HG03558 (cell line): ENCODE data around the gene DOCK2.
"Not testable (repeated sequence)": the region's sequence is repeated elsewhere in the genome, so short reads cannot be mapped to it uniquely, and the experiment has no call there.

ENCODE experiments used
- ATAC-seq: cut with Tn5 transposase; IDR thresholded peaks from one replicate; pipeline ENCODE4 v1.9.1; 2021; ENCODE audit warnings: moderate number of reproducible peaks; ENCODE audit not compliant: unreplicated experiment; ENCODE audit errors: extremely low read depth

The DOCK2 gene

DNA sequence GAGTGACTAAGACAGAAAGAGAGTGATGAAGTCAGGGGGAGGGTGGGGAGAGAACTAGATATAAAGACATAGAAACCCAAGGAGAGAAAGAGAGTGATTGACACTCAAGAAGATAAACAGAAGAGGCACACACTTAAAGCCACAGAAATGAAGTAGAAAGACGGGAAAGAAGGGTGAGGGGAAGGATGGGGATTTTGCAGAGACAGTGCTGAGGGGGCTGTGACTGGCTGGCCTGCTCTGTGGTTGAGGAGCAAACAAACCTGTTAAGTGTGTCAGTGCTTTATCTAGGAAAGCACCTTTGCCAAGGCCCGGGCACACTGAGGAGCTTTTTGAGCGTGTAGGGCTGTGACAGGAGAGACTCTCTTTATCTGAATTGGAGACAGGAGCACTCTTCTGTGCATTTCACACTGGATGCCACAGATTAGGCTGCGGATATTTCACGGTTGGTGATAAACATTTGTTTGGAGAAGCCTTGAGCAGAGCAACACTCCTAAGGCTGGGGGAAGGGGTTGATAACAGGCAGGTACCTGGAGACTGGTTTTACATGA is 109.1 kb downstream of the DOCK2 start:
- ATAC-seq, result no peak

DNA sequence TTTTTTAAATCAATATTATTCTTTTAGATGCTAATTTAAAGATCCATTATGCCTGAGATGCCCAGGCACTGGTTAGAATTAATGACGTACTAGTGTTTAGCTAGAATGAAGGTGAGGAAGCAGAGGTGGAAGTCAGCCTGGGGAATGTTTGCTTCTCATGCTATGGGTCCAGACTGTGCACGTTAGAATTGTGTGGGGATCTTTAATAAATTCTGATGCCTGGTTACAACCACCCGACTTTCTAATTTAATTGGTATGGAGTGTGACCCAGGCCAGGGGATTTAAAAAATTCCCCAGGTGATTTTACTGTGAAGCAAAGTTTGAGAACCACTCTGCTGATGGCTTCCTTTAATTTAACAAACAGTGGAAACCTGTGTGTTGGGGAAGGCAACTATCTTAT is 111.1 kb downstream of the DOCK2 start:
- ATAC-seq, result no peak

GRCh38 chr5:169749295-169749694 is 112.2 kb downstream of the DOCK2 start:
- no peak for ATAC-seq

DNA sequence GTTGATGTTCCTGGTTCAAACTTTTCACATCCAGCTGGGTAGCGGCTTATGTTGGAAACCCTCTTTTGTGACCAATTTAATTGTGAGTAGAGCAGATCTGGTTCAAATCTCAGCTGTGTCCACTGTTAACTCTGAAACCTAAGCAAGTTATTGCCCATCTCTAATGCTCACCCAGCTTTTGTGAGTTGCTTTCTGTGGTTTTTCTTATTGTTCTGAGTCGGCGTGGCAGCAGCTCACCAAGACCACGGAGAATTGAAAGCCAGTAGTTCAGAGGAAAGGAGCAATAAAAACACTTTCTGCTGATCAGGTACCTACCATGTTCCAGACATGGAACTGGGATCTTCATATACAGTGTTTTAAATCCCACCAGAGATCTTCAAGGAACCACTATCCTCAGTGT is 114.4 kb downstream of the DOCK2 start:
- no peak for ATAC-seq

DNA sequence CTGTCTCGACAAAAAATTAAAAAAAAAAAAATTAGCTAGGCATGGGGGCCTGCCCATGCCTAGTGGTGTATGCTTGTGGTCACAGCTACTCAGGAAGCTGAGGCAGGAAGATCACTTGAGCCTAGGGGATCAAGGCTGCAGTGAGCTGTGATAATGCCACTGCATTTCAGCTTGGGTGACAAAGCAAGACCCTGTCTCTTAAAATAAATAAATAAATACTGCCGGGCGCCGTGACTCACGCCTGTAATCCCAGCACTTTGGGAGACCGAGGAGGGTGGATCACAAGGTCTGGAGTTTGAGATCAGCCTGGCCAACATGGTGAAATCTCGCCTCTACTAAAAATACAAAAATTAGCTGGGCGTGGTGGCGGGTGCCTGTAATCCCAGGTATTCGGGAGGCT is 115.5 kb downstream of the DOCK2 start:
- ATAC-seq, result not testable (repeated sequence)

DNA sequence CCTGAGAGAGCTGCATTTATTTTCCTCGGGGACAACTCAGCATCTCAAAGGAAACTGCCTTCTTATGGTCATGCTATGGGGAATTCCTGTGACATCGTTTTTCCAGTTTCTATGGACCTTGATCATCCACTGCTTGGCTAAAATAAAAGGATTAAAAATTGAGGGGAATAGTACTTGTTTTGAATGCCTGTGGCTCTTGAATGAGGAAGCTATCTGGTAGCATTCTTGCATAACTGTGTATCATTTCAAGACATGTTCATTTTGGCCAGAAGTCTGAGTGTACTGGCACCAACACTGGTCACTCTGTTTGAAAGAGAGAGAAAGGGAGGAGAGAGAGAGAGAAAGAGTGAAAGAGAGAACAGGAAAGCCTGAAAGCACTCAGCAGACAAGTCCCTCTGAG is 116.7 kb downstream of the DOCK2 start:
- ATAC-seq, result no peak

DNA sequence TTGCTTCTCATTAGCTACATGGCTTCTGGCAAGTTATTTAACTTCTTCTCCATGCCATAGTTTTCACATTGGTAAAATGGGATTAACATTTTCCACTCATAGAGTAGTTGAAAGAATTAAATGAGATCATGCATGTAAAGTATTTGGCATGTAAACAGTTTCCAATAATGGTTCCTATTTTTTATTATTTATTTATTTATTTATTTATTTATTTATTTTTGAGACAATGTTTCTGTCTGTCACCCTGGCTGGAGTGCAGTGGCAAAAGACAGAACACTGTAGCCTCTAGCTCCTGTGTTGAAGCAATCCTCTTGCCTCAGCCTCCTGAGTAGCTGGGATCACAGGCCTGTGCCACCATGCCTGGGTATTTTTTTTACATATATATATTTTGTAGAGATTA is 117.7 kb downstream of the DOCK2 start:
- no peak for ATAC-seq

- ATAC-seq, result no peak
Measured at GRCh38 chr5:169756071-169756765, 119.1 kb downstream of the DOCK2 start.

- ATAC-seq, result no peak
Measured at GRCh38 chr5:169757016-169757415, 119.9 kb downstream of the DOCK2 start.

DNA sequence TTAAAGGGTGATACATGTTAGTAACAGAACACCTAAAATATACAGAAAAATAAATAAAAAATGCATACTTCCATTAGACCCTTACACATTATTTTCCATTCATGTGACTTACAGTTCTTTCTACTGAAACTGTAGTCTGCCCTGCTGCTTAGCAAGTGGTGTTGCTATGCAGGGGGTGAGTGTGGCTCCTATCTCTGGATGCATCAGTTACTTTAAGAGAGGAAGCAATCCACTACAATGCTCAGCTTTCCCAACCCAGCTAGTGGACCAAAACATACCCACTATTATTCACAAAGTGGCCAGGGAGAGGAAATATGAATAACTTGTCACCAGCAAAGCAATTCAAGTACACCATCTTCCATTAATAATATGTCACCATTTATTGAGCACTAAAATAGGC is 121.8 kb downstream of the DOCK2 start:
- no peak for ATAC-seq

DNA sequence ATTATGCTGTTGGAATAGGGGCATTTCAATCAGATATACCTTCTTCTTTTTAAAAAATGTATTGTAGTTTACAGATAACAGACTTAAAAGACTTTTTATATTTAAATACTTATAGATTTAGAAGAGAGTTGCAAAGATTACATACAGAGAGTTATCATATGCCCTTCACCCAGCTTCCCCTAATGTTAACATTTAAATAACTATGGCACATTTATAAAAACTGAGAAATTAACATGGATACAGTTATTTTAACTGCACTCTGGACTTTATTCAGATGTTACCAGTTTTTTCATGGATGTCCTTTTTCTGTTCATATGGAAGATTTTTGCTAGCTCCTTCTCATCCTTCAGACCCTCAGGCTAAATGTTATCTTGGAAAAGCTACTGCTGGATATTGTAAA is 123.2 kb downstream of the DOCK2 start:
- no peak for ATAC-seq

DNA sequence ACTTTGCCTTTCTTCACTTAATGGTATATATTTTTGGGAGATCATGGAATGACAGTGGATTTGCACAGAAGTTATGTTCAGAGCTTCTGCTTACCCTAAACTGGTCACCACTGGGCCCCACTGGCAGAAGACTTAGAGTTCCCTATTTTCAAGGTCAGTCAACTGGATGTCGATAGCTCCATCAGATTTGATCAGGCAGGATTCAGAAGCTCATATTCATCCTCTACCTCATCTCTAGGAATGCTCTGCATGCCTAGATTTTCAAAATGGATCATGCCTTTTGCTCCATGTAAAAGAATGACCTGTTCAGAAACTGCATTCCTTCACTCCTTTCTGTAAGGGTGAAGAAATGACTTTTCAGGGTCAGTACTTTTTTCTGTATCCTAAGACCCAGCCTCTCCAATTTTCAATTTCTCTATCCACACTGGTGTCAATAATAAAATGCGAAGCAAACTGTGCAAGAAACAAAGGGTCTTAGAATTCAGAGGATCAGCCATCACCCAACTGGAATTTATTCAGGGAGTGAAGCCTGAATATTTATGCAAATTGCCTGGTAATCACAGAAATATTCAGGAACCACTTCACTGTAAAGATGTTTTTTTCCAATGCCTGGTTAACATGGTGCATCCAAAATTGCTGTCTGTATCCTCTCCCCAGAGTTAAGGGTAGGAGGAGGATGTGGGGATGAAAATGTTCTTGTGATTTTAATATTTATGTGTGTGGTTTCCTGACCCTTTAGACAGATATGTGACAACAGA is 125.4 kb downstream of the DOCK2 start:
- no peak for ATAC-seq

GRCh38 chr5:169763376-169764017 is 126.4 kb downstream of the DOCK2 start:
- peak; percentile 51 for ATAC-seq

- no peak for ATAC-seq
Measured at GRCh38 chr5:169764018-169764378, 126.9 kb downstream of the DOCK2 start.

DNA sequence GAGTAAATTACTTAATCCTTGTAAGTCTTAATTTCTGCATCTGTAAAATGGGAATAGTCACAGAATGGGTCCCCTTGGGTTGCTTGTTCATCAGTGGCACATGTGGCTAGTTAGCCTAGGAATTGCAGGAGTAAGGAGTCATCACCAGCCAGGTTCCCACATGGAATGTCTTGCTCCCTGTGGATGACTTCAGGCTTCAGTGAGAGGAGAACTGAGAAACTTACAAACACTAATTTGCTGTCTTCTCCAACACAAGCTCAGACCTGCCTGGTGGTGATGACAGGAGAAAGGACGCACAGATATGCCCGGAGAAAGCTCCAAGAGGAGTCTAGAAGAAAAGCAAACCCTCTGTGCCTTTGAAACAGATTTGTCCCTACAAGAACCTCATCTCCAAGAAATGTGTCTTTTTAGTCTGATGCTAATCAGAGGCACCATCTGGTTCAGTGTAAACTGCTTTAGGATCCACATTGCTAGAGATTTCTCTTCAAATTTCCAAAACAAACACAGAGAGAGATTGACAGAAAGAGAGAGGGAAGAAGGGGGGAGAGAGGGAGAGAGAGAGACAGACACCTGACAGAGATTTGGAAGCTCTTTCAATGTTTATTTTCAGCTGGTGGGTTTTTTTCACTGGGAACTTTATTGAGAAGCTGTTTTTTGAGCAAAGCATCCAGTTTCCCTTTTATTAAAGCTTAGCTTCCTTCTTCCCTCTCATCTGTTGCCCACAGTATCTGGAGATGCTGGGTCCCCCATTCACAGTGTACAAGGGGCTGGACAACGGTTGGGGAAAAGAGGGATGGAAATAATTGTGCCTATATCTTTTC is 128.3 kb downstream of the DOCK2 start:
- no peak for ATAC-seq

GRCh38 chr5:169766943-169767342 is 129.9 kb downstream of the DOCK2 start:
- not testable (repeated sequence) for ATAC-seq

DNA sequence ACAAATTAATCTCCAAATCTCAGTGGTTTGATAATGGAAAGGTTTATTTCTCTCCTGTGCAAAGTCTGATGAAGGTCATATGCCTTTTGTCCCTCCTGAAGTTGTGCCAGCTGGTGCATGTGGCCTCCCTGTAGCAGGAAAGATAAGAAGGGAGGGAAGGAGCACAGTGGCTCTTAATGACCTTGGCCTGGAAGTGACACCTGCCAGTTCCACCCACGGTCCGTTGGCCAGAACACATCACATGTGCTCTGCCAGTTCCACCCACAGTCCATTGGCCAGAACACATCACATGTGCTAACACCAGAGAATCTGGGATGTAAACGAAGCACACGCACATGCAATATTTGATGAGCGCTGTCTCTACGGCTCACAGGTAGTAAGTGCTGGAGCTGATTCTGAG is 130.9 kb downstream of the DOCK2 start:
- ATAC-seq, result no peak

DNA sequence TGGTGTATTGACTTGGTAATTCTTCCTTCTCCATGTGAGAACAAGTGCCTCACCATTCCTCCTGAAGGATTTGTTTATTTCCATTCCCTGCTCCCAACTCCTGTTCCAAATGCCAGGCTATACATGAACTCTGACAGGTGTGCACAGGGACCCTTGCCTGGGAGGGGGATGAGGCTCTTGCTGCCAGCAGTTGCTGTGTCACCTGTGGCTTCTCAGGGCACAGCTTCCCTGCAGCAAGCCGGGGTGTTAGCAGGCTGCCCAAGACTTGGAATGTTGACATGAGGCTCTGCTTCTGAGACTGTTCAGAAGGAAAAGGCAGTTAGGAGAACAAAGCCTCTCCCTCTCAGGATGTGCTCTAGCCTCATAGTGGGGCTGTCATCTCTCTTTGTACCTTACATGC is 131.3 kb downstream of the DOCK2 start:
- no peak for ATAC-seq

GRCh38 chr5:169770109-169770508 is 133.0 kb downstream of the DOCK2 start:
- no peak for ATAC-seq

DNA sequence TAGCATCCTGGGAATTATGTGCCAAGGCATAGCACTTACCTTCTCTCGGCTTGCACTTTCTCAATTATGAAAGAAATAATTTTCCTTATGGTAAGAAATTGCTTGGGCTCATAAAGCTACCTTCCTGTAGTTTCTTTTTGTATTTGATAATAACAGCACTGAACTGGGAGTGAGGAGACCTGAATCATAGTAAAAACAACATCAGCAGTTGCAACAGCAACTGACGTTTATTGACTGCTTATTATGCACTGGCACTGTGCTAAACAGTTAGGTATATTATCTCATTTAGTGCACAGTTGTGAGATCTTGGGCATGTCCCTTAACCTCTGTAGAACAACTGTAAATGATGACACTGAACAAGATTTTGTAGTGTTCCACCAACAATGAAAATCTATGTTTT is 135.2 kb downstream of the DOCK2 start:
- ATAC-seq, result no peak
